OCI-LY7 (cell line): ENCODE data around the gene PRMT1. TPM values are rescaled to one million over a fixed set of nuclear protein-coding genes. Genes with fewer than 3 reads are reported as not detected.

Experiments
- BruUV-seq: library from RNA; stranded (reverse); fragments of 400-500 nt; replicated peaks from 2 replicates; lab custom pipeline; 2021; lab: Mats Ljungman, UMichigan
- CTCF ChIA-PET: fragments of 300-600 bp; sonication (Branson Sonifier 250); formaldehyde crosslinking; loops from one replicate; lab custom pipeline; 2022; ENCODE audit warnings: antibody characterized with exemption; ENCODE audit not compliant: unreplicated experiment; lab: Charles Lee
- POLR2A ChIA-PET: fragments of 300-600 bp; sonication (Branson Sonifier 250); formaldehyde crosslinking; loops from one replicate; lab custom pipeline; 2022; ENCODE audit warnings: antibody characterized with exemption; lab: Charles Lee
- DNase-seq: peaks from one replicate; pipeline ENCODE4 v3.0.0-alpha.2; 2015; ENCODE audit warnings: low spot score
- H2AFZ ChIP-seq: fragments of 200-600 bp; sonication (generic), shearing (Covaris generic); 2 replicates; pipeline ENCODE4 v1.6.1; 2014; ENCODE audit warnings: mild to moderate bottlenecking, antibody characterized with exemption, low read length, moderate library complexity
- H3K27ac ChIP-seq: fragments of 200-600 bp; sonication (generic); 2 replicates; pipeline ENCODE4 v1.5.1; 2014; ENCODE audit warnings: mixed run types, low read depth, mild to moderate bottlenecking, moderate library complexity, low read length, inconsistent platforms; ENCODE audit not compliant: poor library complexity, severe bottlenecking
- H3K36me3 ChIP-seq: fragments of 200-600 bp; sonication (generic); 2 replicates; pipeline ENCODE4 v1.6.1; 2014; ENCODE audit warnings: mild to moderate bottlenecking, antibody characterized with exemption, low read length, moderate library complexity, mixed read lengths; ENCODE audit not compliant: insufficient read depth
- H3K4me1 ChIP-seq: fragments of 200-600 bp; sonication (generic); 2 replicates; pipeline ENCODE4 v1.5.1; 2014; ENCODE audit warnings: mild to moderate bottlenecking, low read length; ENCODE audit not compliant: insufficient read depth, poor library complexity, severe bottlenecking
- H3K4me2 ChIP-seq: fragments of 200-600 bp; sonication (generic); 2 replicates; pipeline ENCODE4 v1.6.1; 2014; ENCODE audit warnings: mild to moderate bottlenecking, low read length
- H3K4me3 ChIP-seq: fragments of 200-600 bp; sonication (generic); 2 replicates; pipeline ENCODE4 v1.5.1; 2014; ENCODE audit warnings: mild to moderate bottlenecking, low read depth, low read length; ENCODE audit not compliant: poor library complexity, severe bottlenecking
- H3K79me2 ChIP-seq: fragments of 200-600 bp; sonication (generic); 2 replicates; pipeline ENCODE4 v1.6.1; 2016; ENCODE audit warnings: low read depth, mild to moderate bottlenecking, low read length, moderate library complexity, mixed read lengths; ENCODE audit not compliant: insufficient read depth
- H3K9me2 ChIP-seq: fragments of 200-600 bp; sonication (generic); 2 replicates; pipeline ENCODE4 v1.6.1; 2016; ENCODE audit warnings: mild to moderate bottlenecking, low read length, mixed read lengths; ENCODE audit not compliant: insufficient read depth
- H3K9me3 ChIP-seq: fragments of 200-600 bp; sonication (generic); 2 replicates; pipeline ENCODE4 v1.6.1; 2014; ENCODE audit warnings: mild to moderate bottlenecking, mixed run types, low read length, mixed read lengths
- H4K20me1 ChIP-seq: fragments of 200-600 bp; sonication (generic); 2 replicates; pipeline ENCODE4 v1.6.1; 2014; ENCODE audit warnings: mild to moderate bottlenecking, antibody characterized with exemption, low read length, moderate library complexity, mixed read lengths; ENCODE audit not compliant: insufficient read depth
- CTCF ChIP-seq: fragments of 200-600 bp; sonication (generic); conservative IDR thresholded peaks from 2 replicates; pipeline ENCODE4 v1.5.1; 2014; ENCODE audit warnings: mild to moderate bottlenecking, antibody characterized with exemption, low read length, moderate library complexity, mixed read lengths
- EZH2phosphoT487 ChIP-seq: fragments of 200-600 bp; sonication (generic); IDR thresholded peaks from 2 replicates; pipeline ENCODE4 v1.6.1; 2018; ENCODE audit warnings: low read depth, borderline replicate concordance, mild to moderate bottlenecking, mixed run types, antibody characterized with exemption, low read length, moderate library complexity, mixed read lengths
- intact Hi-C: fragments of 100-400 bp; cut with micrococcal nuclease; formaldehyde crosslinking; loops from one replicate; pipeline ENCODE4 v1.10.0; 2022; ENCODE audit not compliant: unreplicated experiment
- total RNA-seq, 2 experiments: library from RNA; depleted of rRNA in 1 of 2; stranded (reverse); fragments of >200 nt in 1 of 2; shearing (Covaris generic) in 1 of 2; gene quantifications; 2 replicates each; pipeline ENCODE4 v1.2.3, GENCODE V29; 2014 to 2022

The PRMT1 gene
- total RNA-seq, 2 experiments from 2014 or later, result 266 to 403 TPM

GRCh38 chr19:49679771-49680413 lies 2.8 kb downstream of the PRMT1 start:
- DNase-seq, result no peak
- no peak for TF ChIP-seq CTCF
- TF ChIP-seq EZH2phosphoT487, result no peak
- H3K27ac ChIP-seq, result peak overlapping the region; percentile 31
- H3K9me3 ChIP-seq, result no peaks in the 10 kb centered on the region
- peak overlapping the region; percentile 95 for H3K4me2 ChIP-seq
- no TSS peak for BruUV-seq
- intact Hi-C loops, result loop anchor here (5.0 to 10.0 kb wide), 3 partner anchors 173 to 1043 kb away; partner anchors contain the start of gene DBP
- H3K36me3 ChIP-seq, result peaks cover 61% of the 10 kb centered on the region
- H2AFZ ChIP-seq, result no peak overlapping the region
- ChIA-PET CTCF (interaction anchor here (0.6 kb wide), 1 partner anchor 87 kb away, joined by 5 read pairs; no protein-coding TSS in a partner anchor), POLR2A (interaction anchor here (0.5 kb wide), 1 partner anchor 122 kb away, joined by 4 read pairs; no protein-coding TSS in a partner anchor)
- H3K4me3 ChIP-seq, result peak overlapping the region; percentile 96
- peaks cover 28% of the 10 kb centered on the region for H3K4me1 ChIP-seq
- H4K20me1 ChIP-seq, result 0 out of 2 replicates have a peak, but pooled peaks cover 10% of the 10 kb centered on the region
- no peaks in the 10 kb centered on the region for H3K9me2 ChIP-seq
- peaks cover 56% of the 10 kb centered on the region for H3K79me2 ChIP-seq

GRCh38 chr19:49680421-49681351 lies 3.6 kb downstream of the PRMT1 start:
- Histone ChIP-seq H3K4me3 (peak overlapping the region; percentile 96), H3K9me2 (no peaks in the 10 kb centered on the region), H2AFZ (no peak overlapping the region), H3K4me2 (peak overlapping the region; percentile 95), H3K4me1 (peaks cover 25% of the 10 kb centered on the region), H4K20me1 (0 out of 2 replicates have a peak, but pooled peaks cover 10% of the 10 kb centered on the region), H3K27ac (peak overlapping the region; percentile 31), H3K79me2 (peaks cover 56% of the 10 kb centered on the region), H3K36me3 (peaks cover 69% of the 10 kb centered on the region), H3K9me3 (no peaks in the 10 kb centered on the region)
- ChIA-PET POLR2A (no interaction called here), CTCF (interaction anchor here (0.5 kb wide), 1 partner anchor 86 kb away, joined by 5 read pairs; the partner anchor contains the start of gene AP2A1)
- BruUV-seq, result no TSS peak
- DNase-seq, result peak; percentile 89
- intact Hi-C loops, result no loop called here
- TF ChIP-seq EZH2phosphoT487 (no peak), CTCF (peak; percentile 96)
